ENCODE measurements around the gene GPAT2.
"Not testable (repeated sequence)": the region's sequence is repeated elsewhere in the genome, so short reads cannot be mapped to it uniquely, and the experiment has no call there.

DNA sequence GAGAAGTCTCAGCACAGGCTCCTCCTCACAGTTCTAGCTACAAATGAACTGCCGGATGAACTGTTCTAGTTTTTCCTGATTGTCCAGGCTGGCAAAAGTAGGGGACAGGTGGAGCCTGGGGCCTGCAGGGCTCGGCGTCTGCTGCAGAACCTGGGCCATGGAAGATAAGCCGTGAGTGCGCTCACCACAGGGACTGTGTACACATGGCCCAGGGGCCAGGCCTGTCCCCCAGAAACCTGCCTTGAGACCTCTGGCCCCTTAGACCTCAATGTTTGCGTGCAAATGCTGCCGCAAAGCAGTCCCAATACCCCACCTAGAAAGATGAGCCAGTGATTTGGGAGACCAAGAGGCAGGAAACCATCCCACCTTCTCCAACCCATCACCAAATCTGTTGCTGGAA is 12.6 kb downstream of the GPAT2 start:
- TF ChIP-seq, protein P1, sequence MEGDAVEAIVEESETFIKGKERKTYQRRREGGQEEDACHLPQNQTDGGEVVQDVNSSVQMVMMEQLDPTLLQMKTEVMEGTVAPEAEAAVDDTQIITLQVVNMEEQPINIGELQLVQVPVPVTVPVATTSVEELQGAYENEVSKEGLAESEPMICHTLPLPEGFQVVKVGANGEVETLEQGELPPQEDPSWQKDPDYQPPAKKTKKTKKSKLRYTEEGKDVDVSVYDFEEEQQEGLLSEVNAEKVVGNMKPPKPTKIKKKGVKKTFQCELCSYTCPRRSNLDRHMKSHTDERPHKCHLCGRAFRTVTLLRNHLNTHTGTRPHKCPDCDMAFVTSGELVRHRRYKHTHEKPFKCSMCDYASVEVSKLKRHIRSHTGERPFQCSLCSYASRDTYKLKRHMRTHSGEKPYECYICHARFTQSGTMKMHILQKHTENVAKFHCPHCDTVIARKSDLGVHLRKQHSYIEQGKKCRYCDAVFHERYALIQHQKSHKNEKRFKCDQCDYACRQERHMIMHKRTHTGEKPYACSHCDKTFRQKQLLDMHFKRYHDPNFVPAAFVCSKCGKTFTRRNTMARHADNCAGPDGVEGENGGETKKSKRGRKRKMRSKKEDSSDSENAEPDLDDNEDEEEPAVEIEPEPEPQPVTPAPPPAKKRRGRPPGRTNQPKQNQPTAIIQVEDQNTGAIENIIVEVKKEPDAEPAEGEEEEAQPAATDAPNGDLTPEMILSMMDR (IDR thresholded peaks at IDR 0.05; ENCODE audit: low read depth, low read length), result not testable (repeated sequence)
- not testable (repeated sequence) for TF ChIP-seq POLR2A (IDR thresholded peaks at IDR 0.05; ENCODE audit: extremely low read depth, insufficient read length)

Data from NB4 (cell line).